IMR-90 (cell line): ENCODE data around the gene NALCN. TPM values are rescaled to one million over a fixed set of nuclear protein-coding genes. Genes with fewer than 3 reads are reported as not detected.
A peak's percentile ranks its signal among the peaks of the same experiment; 100 is the strongest.

ENCODE experiments used
- ATAC-seq: fragments of 200-7000 bp; cut with Tn5 transposase; 2 replicates; pipeline ENCODE4 v1.9.1; 2020; ENCODE audit warnings: low read depth, mild to moderate bottlenecking, moderate library complexity
- BruUV-seq: library from RNA; stranded (reverse); fragments of 400-500 nt; replicated peaks from 2 replicates; lab custom pipeline; 2021; lab: Mats Ljungman, UMichigan
- CTCF ChIA-PET: fragments of 300-600 bp; formaldehyde crosslinking; extraction: SDS; loops from one replicate; lab custom pipeline; 2021; ENCODE audit warnings: antibody characterized with exemption; lab: Yijun Ruan, JAX
- POLR2A ChIA-PET: fragments of 300-600 bp; sonication (Branson Sonifier 250); formaldehyde crosslinking; loops from one replicate; lab custom pipeline; 2022; ENCODE audit warnings: antibody characterized with exemption; ENCODE audit not compliant: unreplicated experiment; lab: Charles Lee
- DNase-seq: peaks from one replicate; pipeline ENCODE4 v3.0.0; 2013
- H2AFZ ChIP-seq: replicated peaks from 2 replicates; pipeline ENCODE3; 2013; ENCODE audit warnings: low read length, mild to moderate bottlenecking; ENCODE audit not compliant: poor library complexity
- H2AK5ac ChIP-seq: 2 replicates; pipeline ENCODE4 v1.6.1; 2013; ENCODE audit warnings: low read depth, low read length, inconsistent platforms
- H2AK9ac ChIP-seq: replicated peaks from 2 replicates; pipeline ENCODE3; 2013; ENCODE audit warnings: mild to moderate bottlenecking, low read depth, low read length, moderate library complexity; ENCODE audit not compliant: poor library complexity
- H2BK120ac ChIP-seq: 2 replicates; pipeline ENCODE4 v1.6.1; 2013; ENCODE audit warnings: low read depth, low read length, inconsistent platforms
- H2BK15ac ChIP-seq: 3 replicates; pipeline ENCODE4 v1.6.1; 2013; ENCODE audit warnings: low read depth, low read length, inconsistent platforms
- H2BK20ac ChIP-seq: 2 replicates; pipeline ENCODE4 v1.6.1; 2013; ENCODE audit warnings: low read depth, mild to moderate bottlenecking, inconsistent platforms, low read length, moderate library complexity
- H2BK5ac ChIP-seq: 2 replicates; pipeline ENCODE4 v1.6.1; 2013; ENCODE audit warnings: mild to moderate bottlenecking, low read depth, low read length, inconsistent platforms; ENCODE audit not compliant: poor library complexity, severe bottlenecking
- H3K14ac ChIP-seq: replicated peaks from 2 replicates; pipeline ENCODE4 v1.6.1; 2013; ENCODE audit warnings: low read depth, low read length, inconsistent platforms
- H3K18ac ChIP-seq: 2 replicates; pipeline ENCODE4 v1.6.1; 2013; ENCODE audit warnings: low read depth, low read length, control low read depth
- H3K23ac ChIP-seq: 2 replicates; pipeline ENCODE4 v1.6.1; 2013; ENCODE audit warnings: low read depth, low read length, inconsistent platforms
- H3K27ac ChIP-seq: 2 replicates; pipeline ENCODE4 v1.5.1; 2013; ENCODE audit warnings: mild to moderate bottlenecking, control low read depth, low read length; ENCODE audit not compliant: insufficient read depth
- H3K27me3 ChIP-seq: 2 replicates; pipeline ENCODE4 v1.6.1; 2013; ENCODE audit warnings: low read length; ENCODE audit not compliant: control insufficient read depth, insufficient read depth
- H3K36me3 ChIP-seq: 2 replicates; pipeline ENCODE4 v1.6.1; 2013; ENCODE audit warnings: low read length, mixed read lengths; ENCODE audit not compliant: control insufficient read depth, insufficient read depth
- H3K4ac ChIP-seq: 2 replicates; pipeline ENCODE4 v1.6.1; 2013; ENCODE audit warnings: low read depth, low read length, inconsistent platforms
- H3K4me1 ChIP-seq: 2 replicates; pipeline ENCODE4 v1.6.1; 2013; ENCODE audit warnings: low read length, mixed read lengths; ENCODE audit not compliant: control insufficient read depth, insufficient read depth
- H3K4me2 ChIP-seq: 2 replicates; pipeline ENCODE4 v1.6.1; 2013; ENCODE audit warnings: low read depth, mild to moderate bottlenecking, control low read depth, low read length, moderate library complexity
- H3K4me3 ChIP-seq: 2 replicates; pipeline ENCODE4 v1.5.1; 2013; ENCODE audit warnings: low read depth, mild to moderate bottlenecking, control low read depth, low read length, moderate library complexity; ENCODE audit not compliant: insufficient read depth
- H3K56ac ChIP-seq: 2 replicates; pipeline ENCODE4 v1.6.1; 2013; ENCODE audit warnings: low read length, inconsistent platforms; ENCODE audit not compliant: insufficient read depth; ENCODE audit errors: extremely low read depth
- H3K79me1 ChIP-seq, 2 experiments: 2 replicates each; pipeline ENCODE4 v1.6.1; 2013; ENCODE audit warnings: low read length in 2 of 2, inconsistent platforms in 1 of 2, low read depth in 1 of 2
- H3K9ac ChIP-seq: 2 replicates; pipeline ENCODE4 v1.6.1; 2013; ENCODE audit warnings: low read depth, low read length, control low read depth
- H3K9me1 ChIP-seq: 2 replicates; pipeline ENCODE4 v1.6.1; 2013; ENCODE audit warnings: low read length, inconsistent platforms; ENCODE audit not compliant: insufficient read depth
- H3K9me3 ChIP-seq: 2 replicates; pipeline ENCODE4 v1.6.1; 2013; ENCODE audit warnings: low read length; ENCODE audit not compliant: control insufficient read depth, insufficient read depth
- H4K20me1 ChIP-seq: 2 replicates; pipeline ENCODE4 v1.6.1; 2013; ENCODE audit warnings: low read length, inconsistent platforms; ENCODE audit not compliant: insufficient read depth
- H4K5ac ChIP-seq: 2 replicates; pipeline ENCODE4 v1.6.1; 2013; ENCODE audit warnings: mild to moderate bottlenecking, low read depth, low read length, control low read depth
- H4K8ac ChIP-seq, 2 experiments: 2 replicates each; pipeline ENCODE4 v1.6.1; 2013; ENCODE audit warnings: low read depth in 2 of 2, low read length in 2 of 2, control low read depth in 1 of 2, inconsistent platforms in 1 of 2
- H4K91ac ChIP-seq: 2 replicates; pipeline ENCODE4 v1.6.1; 2013; ENCODE audit warnings: low read depth, low read length, inconsistent platforms; ENCODE audit not compliant: insufficient read depth
- BHLHE40 ChIP-seq: fragments of 150-350 bp; IDR thresholded peaks from 2 replicates; pipeline ENCODE4 v1.6.1; 2016; ENCODE audit warnings: mild to moderate bottlenecking, low read depth, low read length
- CEBPB ChIP-seq: IDR thresholded peaks from 2 replicates; pipeline ENCODE4 v1.6.1; 2012; ENCODE audit warnings: low read depth, low read length, improper control_type of control experiment
- FOS ChIP-seq: fragments of 150-350 bp; IDR thresholded peaks from 2 replicates; pipeline ENCODE4 v1.6.1; 2016; ENCODE audit warnings: low read depth, low read length
- MAFK ChIP-seq: IDR thresholded peaks from 2 replicates; pipeline ENCODE4 v1.6.1; 2012; ENCODE audit warnings: low read depth, low read length, improper control_type of control experiment
- MXI1 ChIP-seq: IDR thresholded peaks from 2 replicates; pipeline ENCODE4 v1.6.1; 2012; ENCODE audit warnings: low read depth, mild to moderate bottlenecking, low read length, moderate library complexity, borderline replicate concordance
- RAD21 ChIP-seq: IDR thresholded peaks from 2 replicates; pipeline ENCODE4 v1.6.1; 2012; ENCODE audit warnings: low read length, improper control_type of control experiment
- RCOR1 ChIP-seq: IDR thresholded peaks from 2 replicates; pipeline ENCODE4 v1.6.1; 2012; ENCODE audit warnings: mild to moderate bottlenecking, low read length, improper control_type of control experiment; ENCODE audit not compliant: insufficient replicate concordance
- RFX5 ChIP-seq: IDR thresholded peaks from 2 replicates; pipeline ENCODE4 v1.8.0; 2012; ENCODE audit warnings: low read depth, mild to moderate bottlenecking, low read length, moderate library complexity
- SMC3 ChIP-seq: fragments of 150-350 bp; IDR thresholded peaks from 2 replicates; pipeline ENCODE4 v1.6.1; 2016; ENCODE audit warnings: low read depth, mild to moderate bottlenecking, antibody characterized with exemption, low read length, moderate library complexity
- WGBS, 2 experiments: methylation state at CpG; one replicate each; pipeline versions ENCODE4 v1.1.5 to v1.1.7; 2013; ENCODE audit warnings: missing lambda C conversion rate in 2 of 2; ENCODE audit not compliant: insufficient read length in 1 of 2; ENCODE audit errors: extremely low coverage in 2 of 2; 5-methylcytosine and 5-hydroxymethylcytosine counted together
- dilution Hi-C: fragments of 300-500 bp; cut with HindIII; formaldehyde crosslinking; loops from one replicate; pipeline ENCODE4 v1.14.3; 2018; ENCODE audit warnings: low sequenced_read_pairs; ENCODE audit not compliant: unreplicated experiment
- in situ Hi-C: fragments of 300-500 bp; cut with MboI; formaldehyde crosslinking; loops from 3 replicates; pipeline ENCODE4 v1.14.3; 2019; ENCODE audit warnings: low sequenced_read_pairs, inconsistent platforms, mixed read lengths
- intact Hi-C: fragments of 100-400 bp; cut with micrococcal nuclease; formaldehyde crosslinking; loops from 2 replicates; pipeline ENCODE4 v1.10.0; 2022
- polyA plus RNA-seq, 3 experiments: library from polyadenylated mRNA; depleted of rRNA; stranded (reverse); fragments of >200 nt; gene quantifications; 2 replicates each; pipeline ENCODE4 v1.2.3, GENCODE V29; 2012; ENCODE audit warnings: low replicate concordance in 1 of 3
- total RNA-seq: library from RNA; depleted of rRNA; stranded (reverse); fragments of >200 nt; gene quantifications from 2 replicates; pipeline ENCODE4 v1.2.3, GENCODE V29; 2012
- TF ChIP-seq, protein P1 (sequence below): fragments of 150-350 bp; IDR thresholded peaks from 2 replicates; pipeline ENCODE4 v1.6.1; 2017; ENCODE audit warnings: mild to moderate bottlenecking, antibody characterized with exemption, low read length, low read depth

The NALCN gene
- total and polyA plus RNA-seq, 2 of the 4 experiments (the other 2 are of a cell fraction): 2.9 to 4.8 TPM

DNA sequence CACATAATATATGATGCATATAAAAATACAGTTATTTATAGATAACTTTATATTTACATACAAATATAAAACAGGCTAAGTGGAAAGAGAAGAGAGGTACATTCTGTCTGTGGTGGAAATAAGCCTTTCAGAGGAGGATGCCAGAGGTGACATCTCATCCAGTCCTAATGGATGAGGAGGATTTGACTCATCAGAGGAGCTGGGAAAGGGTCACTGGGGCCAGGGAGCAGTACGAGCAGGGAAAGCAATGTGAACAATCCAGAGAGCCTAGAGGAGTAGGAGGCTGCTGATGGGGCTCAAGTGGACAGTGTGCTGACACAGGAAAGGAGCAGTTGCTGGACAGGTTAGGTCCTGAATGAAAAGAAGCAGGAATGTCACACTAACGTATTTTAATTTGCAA is 18.6 kb downstream of the NALCN start:
- H3K79me1 ChIP-seq: no peaks in the 10 kb centered on the region; a peak in 1 of 4 replicates
- H3K4ac ChIP-seq: peak overlapping the region; percentile 78
- H3K4me2 ChIP-seq: peak overlapping the region; percentile 36
- no peaks in the 10 kb centered on the region for H3K27me3 ChIP-seq
- in situ Hi-C loops: no loop called here
- ChIA-PET POLR2A (no interaction called here), CTCF (no interaction called here)
- peak overlapping the region in 1 of 2 experiments; percentile 74; a peak in 3 of 4 replicates for H4K8ac ChIP-seq
- H2AK5ac ChIP-seq: peak overlapping the region; percentile 57; the same call in 1 of the 2 replicates
- H2AFZ ChIP-seq: no peak overlapping the region
- H2BK20ac ChIP-seq: peak overlapping the region; percentile 67; the same call in 1 of the 2 replicates
- peak overlapping the region; percentile 39; the same call in 1 of the 3 replicates for H2BK15ac ChIP-seq
- peak overlapping the region; percentile 85 for H2BK5ac ChIP-seq
- no peaks in the 10 kb centered on the region for H3K36me3 ChIP-seq
- WGBS, 2 experiments: 10% methylated on average over 1 of the region's 2 CpGs; no CpG with 5 or more reads in 1 of the 2 experiments
- H4K5ac ChIP-seq: no peak overlapping the region
- no peak overlapping the region for H3K4me3 ChIP-seq
- no peaks in the 10 kb centered on the region for H4K20me1 ChIP-seq
- no TSS peak for BruUV-seq
- ATAC-seq (peak; percentile 95), DNase-seq (peak; percentile 92)
- peak overlapping the region; percentile 65 for H4K91ac ChIP-seq
- peak overlapping the region; percentile 8; the same call in 1 of the 2 replicates for H3K14ac ChIP-seq
- H3K56ac ChIP-seq: 0 out of 2 replicates have a peak overlapping the region, but pooled peaks have one; percentile 5
- TF ChIP-seq RCOR1 (peak; percentile 27), SMC3 (no peak), MAFK (peak; percentile 32; the same call in 1 of the 2 replicates), CEBPB (no peak), BHLHE40 (0 out of 2 replicates have a peak, but pooled peaks have one; percentile 32), RFX5 (no peak), FOS (peak; percentile 68), MXI1 (no peak), RAD21 (0 out of 2 replicates have a peak, but pooled peaks have one; percentile 10)
- TF ChIP-seq, protein P1, sequence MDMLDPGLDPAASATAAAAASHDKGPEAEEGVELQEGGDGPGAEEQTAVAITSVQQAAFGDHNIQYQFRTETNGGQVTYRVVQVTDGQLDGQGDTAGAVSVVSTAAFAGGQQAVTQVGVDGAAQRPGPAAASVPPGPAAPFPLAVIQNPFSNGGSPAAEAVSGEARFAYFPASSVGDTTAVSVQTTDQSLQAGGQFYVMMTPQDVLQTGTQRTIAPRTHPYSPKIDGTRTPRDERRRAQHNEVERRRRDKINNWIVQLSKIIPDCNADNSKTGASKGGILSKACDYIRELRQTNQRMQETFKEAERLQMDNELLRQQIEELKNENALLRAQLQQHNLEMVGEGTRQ: no peak
- peak overlapping the region; percentile 83; the same call in 1 of the 2 replicates for H3K23ac ChIP-seq
- H2AK9ac ChIP-seq: no peak overlapping the region
- peaks cover 12% of the 10 kb centered on the region for H3K4me1 ChIP-seq
- H3K9me3 ChIP-seq: no peaks in the 10 kb centered on the region
- peaks cover 18% of the 10 kb centered on the region for H3K9me1 ChIP-seq
- H3K18ac ChIP-seq: peak overlapping the region; percentile 51; the same call in 1 of the 2 replicates
- no peak overlapping the region for H3K27ac ChIP-seq
- H3K9ac ChIP-seq: no peak overlapping the region
- intact Hi-C loops: loop anchor here (5.0 kb wide), 1 partner anchor 90 kb away; no protein-coding TSS in a partner anchor
- dilution Hi-C loops: no loop called here
- H2BK120ac ChIP-seq: peak overlapping the region; percentile 64
